Ovary (tissue), 3 donors: ENCODE results near the gene GTF3A.
A peak's percentile ranks its signal among the peaks of the same experiment; 100 is the strongest.

Experiments
- EP300 ChIP-seq: sonication (generic); formaldehyde crosslinking; IDR thresholded peaks from one replicate; pipeline ENCODE4 v1.6.1; 2017; ENCODE audit warnings: antibody characterized with exemption
- POLR2A ChIP-seq: fragments of 450-650 bp; IDR thresholded peaks from one replicate; pipeline ENCODE4 v1.6.1; 2017; ENCODE audit warnings: antibody characterized with exemption, mild to moderate bottlenecking, moderate library complexity
- TF ChIP-seq, protein P1 (sequence below), 3 donors: fragments of 450-650 bp in 2 of 3; fragments of 200-600 bp in 1 of 3; IDR thresholded peaks; one replicate each; pipeline versions ENCODE4 v1.5.1 to v1.8.0; 2016 to 2022; ENCODE audit warnings: antibody characterized with exemption in 3 of 3, mild to moderate bottlenecking in 1 of 3
- donor health status: DM: no; HTN: no; CAD: no.

DNA sequence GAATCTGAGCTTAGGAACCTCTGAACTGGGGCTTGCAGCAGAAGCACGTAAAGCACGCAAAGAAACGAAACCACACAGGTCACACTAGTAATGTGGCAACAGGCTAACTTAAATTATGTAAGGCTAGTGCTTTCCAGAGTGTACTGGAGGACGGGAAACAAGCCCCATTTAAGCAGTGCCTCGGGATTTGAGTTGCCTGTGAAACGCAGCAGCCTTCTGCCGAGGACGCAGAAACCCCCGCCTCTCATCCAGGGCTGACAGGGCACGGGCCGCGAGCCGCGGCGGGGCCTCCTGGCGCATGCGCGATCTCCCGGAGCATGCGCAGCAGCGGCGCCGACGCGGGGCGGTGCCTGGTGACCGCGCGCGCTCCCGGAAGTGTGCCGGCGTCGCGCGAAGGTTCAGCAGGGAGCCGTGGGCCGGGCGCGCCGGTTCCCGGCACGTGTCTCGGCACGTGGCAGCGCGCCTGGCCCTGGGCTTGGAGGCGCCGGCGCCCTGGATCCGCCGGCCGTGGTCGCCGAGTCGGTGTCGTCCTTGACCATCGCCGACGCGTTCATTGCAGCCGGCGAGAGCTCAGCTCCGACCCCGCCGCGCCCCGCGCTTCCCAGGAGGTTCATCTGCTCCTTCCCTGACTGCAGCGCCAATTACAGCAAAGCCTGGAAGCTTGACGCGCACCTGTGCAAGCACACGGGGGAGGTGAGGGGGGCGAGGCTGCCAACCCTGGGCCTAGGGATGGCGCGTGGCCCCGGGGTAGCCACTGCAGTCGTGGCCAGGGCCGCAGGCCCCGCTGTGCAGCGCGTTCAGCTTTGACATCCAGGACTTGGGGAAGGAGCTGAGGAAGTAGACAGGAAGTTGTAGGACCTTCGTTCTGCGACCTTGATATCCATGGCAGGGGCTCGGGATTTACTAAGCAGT is at the start of gene GTF3A:
- TF ChIP-seq, protein P1, sequence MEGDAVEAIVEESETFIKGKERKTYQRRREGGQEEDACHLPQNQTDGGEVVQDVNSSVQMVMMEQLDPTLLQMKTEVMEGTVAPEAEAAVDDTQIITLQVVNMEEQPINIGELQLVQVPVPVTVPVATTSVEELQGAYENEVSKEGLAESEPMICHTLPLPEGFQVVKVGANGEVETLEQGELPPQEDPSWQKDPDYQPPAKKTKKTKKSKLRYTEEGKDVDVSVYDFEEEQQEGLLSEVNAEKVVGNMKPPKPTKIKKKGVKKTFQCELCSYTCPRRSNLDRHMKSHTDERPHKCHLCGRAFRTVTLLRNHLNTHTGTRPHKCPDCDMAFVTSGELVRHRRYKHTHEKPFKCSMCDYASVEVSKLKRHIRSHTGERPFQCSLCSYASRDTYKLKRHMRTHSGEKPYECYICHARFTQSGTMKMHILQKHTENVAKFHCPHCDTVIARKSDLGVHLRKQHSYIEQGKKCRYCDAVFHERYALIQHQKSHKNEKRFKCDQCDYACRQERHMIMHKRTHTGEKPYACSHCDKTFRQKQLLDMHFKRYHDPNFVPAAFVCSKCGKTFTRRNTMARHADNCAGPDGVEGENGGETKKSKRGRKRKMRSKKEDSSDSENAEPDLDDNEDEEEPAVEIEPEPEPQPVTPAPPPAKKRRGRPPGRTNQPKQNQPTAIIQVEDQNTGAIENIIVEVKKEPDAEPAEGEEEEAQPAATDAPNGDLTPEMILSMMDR (IDR thresholded peaks at IDR 0.05) = no peak
- TF ChIP-seq EP300 = no peak
- TF ChIP-seq POLR2A = peak; percentile 64
